GM19240 (cell line): Measurements from ENCODE around the gene CDH4.
"Not testable (repeated sequence)": the region's sequence is repeated elsewhere in the genome, so short reads cannot be mapped to it uniquely, and the experiment has no call there.

Experiments
- DNase-seq: peaks from one replicate; pipeline ENCODE4 v3.0.0; 2011; ENCODE audit warnings: low spot score; ENCODE audit not compliant: insufficient read length

CDH4 gene

DNA sequence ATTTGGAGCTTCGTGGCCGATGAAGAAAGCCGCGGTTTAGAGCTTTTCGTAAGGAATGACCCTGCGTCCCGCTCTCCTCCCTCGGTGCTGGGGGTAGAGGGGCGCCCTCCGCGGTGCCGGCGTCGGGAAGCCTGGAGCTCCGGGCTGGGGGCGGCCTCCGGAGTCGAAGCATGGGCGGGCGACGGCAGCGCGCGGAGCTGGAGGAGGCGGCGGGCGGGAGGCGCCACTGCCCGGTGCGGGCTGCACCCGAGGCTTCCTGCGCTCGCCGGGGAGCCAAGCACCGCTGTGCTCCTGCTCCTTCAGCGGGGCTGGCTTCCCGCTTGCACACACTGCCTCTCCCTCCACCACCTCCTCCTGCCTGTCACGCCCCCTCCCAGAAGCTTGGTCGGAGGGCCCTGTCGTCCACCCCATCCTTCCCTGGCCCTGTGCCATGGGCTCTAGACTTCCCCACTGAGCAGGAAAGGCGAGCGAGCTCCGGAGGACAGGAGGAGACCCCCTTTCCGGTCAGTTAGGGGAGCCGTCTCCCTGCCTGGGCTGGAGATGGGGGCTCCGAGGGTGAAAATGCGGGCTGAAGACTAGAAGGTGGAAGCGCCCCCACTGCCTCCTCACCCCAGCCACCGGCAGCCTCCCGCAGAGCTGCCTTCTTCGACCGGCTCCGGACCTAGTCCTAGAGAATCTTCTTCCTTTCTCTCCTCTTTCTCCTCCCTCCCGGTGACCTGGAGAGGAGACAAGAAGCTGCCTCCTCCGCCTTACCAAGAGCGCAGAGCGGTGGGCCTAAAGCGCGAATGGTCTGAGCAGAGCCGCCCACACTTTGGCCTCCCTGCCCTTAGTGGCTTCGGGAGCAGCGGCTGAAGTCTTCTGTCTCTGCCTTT, 1.8 kb downstream of the CDH4 start:
- no peak for DNase-seq

DNA sequence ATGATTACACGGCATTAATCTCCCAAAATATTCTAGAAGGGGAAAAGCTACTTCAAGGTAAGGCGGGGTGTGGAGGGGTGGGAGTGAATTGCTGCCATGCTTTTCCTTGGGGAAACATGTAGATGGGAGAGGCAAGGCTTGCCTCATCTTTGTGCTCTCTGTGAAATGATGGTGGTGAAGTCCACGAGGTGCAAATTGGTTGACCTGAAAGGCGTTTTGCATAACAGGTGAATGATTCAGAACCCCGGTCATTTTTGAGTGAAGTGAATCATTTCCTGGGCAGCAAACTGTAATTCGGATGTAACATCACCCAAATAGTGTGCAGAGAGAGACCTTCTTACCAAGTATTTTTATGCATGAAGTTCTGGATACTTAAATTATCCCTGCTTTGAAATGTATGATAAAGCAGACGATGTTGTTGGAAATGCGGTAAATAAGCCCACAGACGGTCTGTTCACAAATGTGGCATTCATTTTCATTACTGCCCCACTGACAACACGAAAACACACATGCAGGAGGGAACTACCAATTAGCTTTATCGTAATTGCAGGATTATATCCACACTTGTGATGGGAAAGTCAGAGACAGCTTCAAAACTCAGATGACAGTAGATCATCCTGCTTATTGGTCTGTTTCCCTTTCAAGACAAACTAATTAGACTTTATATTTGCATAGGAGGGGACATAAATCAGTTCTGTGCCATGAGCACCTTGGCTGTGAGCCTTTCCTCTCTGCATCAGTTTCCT, 3.0 kb downstream of the CDH4 start:
- DNase-seq: no peak

DNA sequence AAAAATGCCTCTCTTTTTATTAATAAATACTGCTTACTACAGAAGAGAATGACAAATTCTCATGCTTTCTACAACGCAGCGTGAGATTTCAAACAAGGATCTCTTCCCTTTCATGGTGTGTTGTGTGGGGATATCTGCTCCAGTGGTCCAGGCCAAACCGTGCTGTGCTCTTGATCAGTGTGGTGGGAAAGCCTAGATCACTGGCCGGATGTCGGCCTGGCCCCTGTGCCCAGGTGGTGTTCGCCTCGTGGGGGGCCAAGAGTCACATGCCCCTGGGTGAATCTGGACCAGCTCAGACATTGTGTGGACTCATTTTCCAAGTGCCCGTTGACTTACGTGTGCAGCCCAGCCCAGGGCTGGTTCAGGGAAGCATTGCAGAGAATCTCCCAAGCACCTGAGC, 4.3 kb downstream of the CDH4 start:
- no peak for DNase-seq

DNA sequence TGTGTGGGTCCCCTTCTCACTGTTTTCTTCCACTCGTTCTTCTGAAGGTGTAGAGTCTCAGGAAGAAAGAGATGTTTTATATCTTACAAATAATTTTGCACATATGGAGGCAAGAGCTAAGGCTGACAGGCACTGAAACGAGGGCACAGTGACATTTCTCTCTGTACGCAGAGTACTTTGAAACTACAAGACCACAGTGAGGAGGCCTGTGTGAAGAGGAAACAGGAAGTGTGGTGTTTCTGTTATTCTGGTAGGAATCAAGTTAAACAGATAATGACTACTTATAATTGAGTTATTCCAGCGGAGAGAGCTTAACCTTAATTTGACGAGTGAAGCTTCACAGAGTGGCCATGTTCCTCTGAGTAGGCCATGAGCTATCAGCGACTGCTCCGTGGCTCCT, 4.8 kb downstream of the CDH4 start:
- no peak for DNase-seq

DNA sequence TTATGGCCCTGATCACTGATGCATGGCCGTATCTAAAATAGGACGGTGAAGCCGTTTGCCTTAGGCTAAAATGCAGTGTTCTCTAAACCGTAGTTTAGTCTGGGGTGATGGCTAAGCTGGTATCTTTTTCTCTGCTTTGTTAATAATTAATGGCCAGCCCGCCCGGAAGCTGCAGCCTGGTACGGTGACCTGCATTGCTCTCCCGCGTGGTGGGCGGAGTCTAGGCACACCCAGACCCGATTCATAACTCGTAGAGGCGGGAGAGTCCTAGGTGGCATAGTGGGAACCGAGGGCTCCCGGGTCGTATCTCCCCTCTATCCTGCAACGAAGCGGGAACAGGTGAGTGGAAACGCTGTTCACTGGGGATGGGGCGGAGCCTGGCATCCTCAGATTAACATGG, 5.5 kb downstream of the CDH4 start:
- no peak for DNase-seq

DNA sequence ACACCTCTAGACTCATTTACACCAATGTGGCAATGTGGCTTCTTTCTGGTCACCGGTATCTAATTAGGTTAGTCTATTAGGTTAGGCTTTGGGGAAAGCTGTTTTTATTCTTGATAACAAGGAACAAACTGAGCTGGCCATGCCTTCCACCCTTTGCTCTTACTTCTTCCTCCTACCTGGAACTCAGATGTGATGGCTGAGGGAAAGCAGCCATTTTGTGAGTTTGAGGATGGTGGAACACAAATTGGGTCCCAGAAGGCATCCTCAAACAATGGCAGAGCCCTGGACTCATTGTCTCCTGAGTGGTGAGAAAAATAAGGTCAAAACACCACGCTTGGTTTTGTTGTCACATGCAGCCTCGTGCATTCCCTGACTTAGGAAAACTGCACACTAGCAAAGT, 7.7 kb downstream of the CDH4 start:
- DNase-seq: no peak

DNA sequence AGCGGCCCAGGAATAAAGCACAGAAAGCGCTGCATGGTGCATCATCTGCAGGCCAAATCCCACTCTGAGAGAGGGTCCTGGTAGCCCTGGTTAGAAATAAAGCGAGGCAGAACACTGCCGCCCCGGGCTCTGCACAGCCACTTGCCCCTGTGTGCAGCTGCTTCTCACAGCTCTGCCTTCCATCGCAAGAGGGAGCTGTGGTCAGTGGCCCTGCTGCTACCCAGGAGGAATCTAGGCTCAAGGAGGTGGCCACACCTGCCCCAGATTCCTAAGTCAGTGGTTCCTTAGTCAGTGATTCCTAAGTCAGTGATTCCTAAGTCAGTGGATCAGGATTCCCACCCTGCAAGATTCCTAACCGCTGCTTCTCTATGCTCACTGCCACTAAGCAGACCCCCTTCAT, 8.8 kb downstream of the CDH4 start:
- no peak for DNase-seq

DNA sequence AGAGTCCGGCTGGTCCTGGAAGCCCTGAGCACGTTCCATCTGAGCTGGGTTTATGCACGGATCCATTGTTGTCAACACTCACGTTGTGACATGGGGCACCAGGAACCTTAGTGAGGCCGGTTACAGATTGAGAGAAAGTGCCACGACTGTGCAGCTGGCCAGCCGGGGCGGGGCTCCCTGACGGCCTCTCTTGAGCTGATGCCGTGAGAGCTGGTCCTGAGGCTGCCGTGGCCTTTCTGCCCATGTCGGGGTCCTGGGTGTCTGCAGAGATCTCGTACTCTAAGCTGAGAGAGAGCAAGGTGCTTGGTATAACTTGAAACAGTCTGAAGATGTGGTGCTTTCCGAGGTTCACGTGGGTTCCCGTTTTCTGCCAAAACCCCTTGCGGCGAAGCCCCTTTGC, 10.0 kb downstream of the CDH4 start:
- no peak for DNase-seq

DNA sequence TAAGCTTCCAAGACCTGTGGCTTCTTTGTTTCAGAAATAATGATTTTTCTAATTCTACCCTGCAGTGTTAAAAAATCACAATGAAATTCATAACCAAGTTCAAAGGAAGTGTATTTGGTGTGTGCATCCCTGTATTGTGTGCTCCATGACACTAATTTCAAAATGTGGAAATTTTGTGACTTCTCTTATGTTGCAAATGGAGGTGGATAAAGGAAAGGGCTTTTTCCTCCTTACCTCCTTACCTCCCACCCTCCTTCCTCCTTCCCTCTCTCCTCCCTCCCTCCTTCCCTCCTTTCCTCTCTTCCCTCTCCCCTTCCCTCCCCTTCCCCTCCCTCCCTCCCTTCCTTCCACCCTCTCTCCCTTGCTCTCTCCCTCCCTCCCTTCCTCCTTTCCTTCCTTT, 10.5 kb downstream of the CDH4 start:
- no peak for DNase-seq

DNA sequence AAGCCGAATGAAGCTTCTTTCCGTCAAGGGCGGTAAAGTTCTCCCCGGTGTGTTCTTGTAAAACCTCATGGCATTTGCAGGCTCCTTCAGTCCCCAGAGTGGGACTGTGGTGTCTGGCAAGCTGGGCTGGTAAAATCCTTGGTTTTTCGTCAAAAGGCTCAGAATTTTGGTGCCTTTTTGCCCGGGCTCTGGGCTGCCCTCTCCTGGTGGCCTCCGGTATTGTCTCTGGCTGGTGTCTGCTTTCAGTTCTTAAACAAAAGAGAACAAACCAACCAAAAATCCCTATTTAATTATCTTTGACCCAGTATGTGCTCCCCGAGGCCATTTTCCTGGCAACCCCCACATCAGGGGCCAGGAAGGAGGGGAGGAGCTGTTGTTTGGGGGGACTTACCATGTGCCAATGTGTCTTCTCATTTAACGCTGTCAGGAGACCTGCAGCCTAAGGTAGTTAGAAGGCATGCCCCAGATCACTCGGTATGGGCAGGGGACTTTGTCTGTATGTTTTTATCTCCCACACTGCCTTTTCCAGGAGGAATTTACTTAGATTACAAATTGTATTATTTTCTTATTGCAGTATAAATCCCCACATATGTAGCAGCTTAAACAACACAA, 11.1 kb downstream of the CDH4 start:
- no peak for DNase-seq

DNA sequence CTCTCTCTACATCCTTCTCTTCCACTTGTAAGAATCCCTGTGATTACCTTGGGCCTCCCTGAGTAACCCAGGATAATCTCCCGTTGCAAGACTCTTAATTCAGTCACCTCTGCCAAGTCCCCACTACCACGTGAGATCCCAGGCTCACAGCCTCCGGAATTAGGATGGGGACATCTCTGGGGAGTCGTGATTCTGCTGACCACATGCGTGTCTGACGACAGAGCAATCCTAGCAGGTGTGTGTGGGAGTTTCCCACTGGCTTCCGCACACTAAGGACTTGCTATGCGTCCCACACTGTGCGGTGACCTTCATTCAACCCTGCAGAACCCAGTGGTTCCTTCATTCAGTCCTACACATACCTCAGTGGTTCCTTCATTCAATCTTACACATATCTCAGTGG, 11.9 kb downstream of the CDH4 start:
- DNase-seq: no peak

DNA sequence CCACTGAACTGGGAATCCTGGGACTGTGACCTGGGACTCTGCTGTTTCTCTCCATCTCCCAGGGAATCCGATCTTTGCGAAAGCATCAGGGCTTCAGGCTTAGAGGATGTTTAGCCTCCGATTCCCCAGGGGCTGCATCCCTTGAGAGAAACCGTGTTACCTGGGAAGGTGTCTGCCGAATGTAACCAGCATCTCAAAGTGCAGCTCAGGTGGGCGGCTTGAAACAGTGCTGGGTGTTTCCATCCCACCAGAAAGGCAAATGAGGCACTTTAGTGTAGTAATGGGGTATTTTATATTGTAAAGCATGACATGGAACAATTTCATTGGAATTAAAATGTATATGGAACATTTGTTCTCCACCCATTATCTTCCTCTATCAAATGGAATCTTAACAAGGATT, 15.2 kb downstream of the CDH4 start:
- DNase-seq: no peak

DNA sequence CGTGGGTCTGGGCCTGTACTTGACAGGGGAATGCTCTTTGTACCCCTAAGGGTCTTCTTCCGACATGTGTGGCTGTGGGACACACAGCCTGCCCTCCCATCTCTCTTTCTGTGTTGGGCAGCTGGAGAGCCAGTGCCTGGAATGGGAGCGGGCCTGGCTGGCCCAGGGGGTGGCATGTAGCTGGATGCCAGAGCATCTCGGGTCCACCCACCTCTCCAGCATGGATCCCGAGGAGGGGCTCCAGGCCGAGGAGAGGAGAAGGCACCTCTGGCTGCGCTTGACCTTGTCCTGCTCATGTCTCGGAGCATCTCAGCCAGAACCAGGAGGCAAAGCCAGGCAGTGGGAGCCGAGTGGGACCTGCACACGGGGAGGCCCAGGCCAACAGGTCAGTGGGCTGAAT, 16.0 kb downstream of the CDH4 start:
- no peak for DNase-seq

DNA sequence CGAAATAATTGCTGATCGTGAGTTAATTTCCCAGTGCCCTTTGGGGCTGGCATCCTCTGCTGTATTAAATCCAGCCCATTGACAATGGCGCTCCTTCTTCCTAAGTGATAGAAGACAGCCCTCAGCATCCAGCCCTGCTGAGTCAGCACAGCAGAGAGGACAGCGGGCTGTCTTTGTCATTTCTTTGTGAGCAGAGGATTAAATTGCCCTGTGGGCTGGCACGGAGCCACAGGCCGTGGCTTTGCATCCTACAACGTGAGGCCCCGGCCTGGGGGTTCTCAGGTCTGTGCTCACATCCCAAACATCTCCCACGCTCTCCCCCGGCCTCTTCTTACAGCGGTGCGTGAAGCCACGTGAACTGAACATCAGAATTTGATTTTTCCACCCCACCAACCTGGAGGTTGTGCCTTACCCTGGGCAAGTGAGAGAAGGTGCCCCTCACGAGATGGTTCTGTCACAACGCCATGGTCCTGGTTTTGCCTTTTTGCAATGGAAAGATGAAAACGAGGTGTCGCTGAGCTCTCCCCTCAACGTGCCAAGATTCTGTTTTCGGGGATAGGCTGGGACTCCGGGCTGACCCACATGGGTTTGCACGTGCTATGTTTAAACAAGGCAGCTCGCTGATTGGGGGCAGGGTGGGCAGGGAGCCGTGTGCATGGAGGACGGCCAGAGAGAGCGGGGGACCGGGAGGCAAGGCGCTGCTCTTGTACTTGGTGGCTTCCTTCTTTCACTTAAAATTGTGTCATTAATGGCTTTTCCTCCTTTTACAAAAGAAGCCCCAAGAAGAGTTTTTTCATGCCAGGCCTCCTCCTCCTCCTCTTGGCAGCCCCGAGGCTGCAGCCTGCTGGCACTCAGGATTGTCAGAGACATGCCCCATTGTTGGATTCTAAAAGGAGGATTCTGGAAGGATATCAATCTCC, 19.5 kb downstream of the CDH4 start:
- no peak for DNase-seq

DNA sequence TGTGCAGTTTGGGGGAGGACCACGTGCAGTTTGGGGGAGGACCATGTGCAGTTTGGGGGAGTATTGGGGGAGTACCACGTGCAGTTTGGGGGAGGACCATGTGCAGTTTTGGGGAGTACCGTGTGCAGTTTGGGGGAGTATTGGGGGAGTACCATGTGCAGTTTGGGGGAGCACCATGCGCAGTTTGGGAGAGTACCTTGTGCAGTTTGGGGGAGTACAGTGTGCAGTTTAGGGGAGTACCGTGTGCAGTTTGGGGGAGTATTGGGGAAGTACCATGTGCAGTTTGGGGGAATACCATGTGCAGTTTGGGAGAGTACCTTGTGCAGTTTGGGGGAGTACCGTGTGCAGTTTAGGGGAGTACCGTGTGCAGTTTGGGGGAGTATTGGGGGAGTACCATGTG, 21.0 kb downstream of the CDH4 start:
- not testable (repeated sequence) for DNase-seq

DNA sequence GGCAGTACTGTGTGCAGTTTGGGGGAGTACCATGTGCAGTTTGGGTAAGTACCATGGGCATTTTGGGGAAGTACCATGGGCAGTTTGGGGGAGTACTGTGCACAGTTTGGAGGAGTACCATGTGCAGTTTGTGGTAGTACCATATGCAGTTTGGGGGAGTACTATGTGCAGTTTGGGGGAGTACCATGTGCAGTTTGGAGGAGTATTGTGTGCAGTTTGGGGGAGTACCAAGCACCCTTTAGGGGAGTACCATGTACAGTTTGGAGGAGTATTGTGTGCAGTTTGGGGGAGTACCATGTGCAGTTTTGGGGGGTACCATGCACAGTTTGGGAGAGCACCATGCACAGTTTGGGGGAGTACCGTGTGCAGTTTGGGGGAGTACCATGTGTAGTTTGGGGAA, 21.6 kb downstream of the CDH4 start:
- DNase-seq: not testable (repeated sequence)

DNA sequence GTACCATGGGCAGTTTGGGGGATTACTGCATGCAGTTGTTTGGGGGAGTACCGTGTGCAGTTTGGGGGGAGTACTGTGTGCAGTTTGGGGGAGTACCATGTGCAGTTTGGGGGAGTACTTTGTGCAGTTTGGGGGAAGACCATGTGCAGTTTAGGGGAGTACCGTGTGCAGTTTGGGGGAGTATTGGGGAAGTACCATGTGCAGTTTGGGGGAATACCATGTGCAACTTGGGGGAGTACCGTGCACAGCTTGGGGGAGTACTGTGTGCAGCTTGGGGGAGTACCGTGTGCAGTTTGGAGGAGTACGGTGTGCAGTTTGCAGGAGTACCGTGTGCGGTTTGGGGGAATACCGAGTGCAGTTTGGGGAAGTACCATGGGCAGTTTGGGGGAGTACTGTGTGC, 22.3 kb downstream of the CDH4 start:
- DNase-seq: no peak

DNA sequence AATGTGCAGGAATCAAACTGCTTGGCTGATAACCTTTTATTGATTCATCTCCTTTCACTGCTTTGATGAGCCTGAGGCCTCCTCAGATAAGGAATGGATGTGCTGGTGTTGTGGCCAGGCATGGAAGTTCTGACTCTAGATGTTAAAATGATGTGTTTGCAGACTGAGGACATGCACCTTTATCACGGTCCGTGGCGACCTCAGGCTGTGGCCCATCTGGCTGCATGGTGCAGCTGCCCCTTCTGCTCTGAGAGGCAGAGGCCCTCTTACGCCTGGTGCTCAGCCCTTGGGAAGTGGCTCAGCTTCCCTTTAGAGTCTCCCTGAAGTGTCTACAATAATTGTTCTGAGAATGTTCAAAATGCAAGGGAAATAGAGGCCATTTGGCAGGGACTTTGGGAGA, 26.2 kb downstream of the CDH4 start:
- DNase-seq: no peak

DNA sequence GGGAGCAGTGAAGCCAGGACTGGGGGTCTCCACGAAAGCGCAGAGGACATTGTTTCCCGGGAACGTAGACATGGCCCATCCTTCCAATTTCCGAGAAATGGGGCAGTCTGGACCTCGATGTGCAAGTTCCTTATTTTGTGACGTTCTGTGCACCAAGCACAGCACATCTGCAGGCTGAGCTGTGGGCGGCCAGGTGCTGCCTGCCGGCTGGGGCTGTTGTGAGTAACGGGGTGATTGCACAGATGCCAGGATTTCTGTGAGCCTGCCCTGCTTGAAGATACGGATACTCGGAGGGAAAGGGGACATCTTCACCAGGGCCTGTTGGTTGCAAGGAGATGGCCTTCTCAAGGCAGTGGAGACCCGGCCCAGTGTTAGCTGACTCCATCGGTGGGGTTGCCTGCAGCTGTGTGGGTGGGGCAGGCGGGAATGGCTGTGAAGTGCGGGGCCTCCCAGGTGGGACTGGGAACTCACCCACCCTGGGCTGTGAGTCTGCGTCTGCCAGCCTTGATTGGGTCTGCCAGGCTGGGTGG, 27.6 kb downstream of the CDH4 start:
- no peak for DNase-seq

DNA sequence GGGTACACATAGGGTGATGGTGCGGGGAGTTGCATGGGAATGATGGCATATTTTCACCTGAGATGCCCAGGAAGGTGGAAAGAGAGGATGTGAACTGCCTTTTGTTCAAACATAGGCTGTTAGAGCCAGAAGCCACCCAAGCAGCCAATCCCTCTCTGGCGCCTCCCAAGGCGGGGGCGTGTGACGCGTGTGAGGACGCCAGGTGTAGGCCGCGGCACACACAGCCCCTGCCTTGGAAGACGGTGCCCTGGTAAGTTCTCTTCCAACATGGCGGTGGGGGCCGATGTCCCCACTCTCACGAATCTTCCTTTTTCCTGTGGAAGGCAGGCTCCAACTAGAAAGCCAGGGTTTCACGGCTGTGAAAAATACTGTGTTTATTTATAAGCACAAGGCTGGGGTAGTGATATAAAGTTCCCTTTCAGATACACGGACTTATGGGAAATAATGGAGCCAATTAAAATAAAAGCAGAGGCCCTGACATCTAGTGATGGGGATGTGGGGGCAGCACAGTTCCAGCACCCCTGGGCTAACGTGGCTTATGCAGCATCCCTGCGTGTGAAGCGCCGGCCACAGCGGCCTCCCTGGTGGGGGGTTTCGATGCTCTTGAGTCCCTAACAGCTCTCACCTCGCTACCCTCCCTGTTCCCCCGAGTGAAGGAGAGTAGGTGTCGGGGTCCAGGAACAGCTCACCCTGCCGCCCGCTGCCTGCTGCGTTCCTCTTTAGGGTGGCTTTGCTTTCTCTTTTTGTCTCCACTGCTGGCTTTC, 28.3 kb downstream of the CDH4 start:
- no peak for DNase-seq
